ENCODE measurements around the gene KIF4B.

- TF ChIP-seq CTCF (IDR thresholded peaks at IDR 0.05; ENCODE audit: low read length) (no peak), EZH2 (IDR thresholded peaks at IDR 0.05; ENCODE audit: borderline replicate concordance, low read length) (no peak)
Measured at GRCh38 chr5:155053501-155053900, 39.9 kb downstream of the KIF4B start.
